ENCODE data around the gene ABHD2. TPM values are rescaled to one million over a fixed set of nuclear protein-coding genes. Genes with fewer than 3 reads are reported as not detected.

ABHD2 gene
- total and polyA plus RNA-seq, 2 experiments from 2014 or later: 5.2 to 15.2 TPM

DNA sequence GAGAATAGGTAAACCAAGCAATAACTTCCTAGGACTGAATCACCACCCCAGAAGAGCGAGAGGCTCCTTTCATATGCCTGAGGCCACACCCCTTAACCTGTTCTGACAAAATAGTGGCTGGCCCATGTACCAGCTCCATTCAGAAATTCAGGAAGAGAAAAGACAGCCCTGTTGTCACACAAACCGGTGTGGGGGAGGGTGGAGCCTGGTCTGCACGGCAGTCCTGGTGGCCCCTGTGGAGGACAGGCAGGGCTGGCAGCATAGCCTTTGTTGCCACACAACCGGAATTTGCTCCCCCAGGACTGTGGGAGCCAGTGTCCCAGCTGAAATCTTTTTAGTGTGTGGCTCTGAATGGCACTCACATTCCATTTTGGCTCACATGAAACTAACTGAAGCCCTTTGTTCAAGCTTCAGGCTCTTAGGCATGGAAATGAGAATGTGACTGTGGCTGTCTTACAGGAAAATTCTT is 109.3 kb downstream of the ABHD2 start (continued):
- TF ChIP-seq, protein P1, sequence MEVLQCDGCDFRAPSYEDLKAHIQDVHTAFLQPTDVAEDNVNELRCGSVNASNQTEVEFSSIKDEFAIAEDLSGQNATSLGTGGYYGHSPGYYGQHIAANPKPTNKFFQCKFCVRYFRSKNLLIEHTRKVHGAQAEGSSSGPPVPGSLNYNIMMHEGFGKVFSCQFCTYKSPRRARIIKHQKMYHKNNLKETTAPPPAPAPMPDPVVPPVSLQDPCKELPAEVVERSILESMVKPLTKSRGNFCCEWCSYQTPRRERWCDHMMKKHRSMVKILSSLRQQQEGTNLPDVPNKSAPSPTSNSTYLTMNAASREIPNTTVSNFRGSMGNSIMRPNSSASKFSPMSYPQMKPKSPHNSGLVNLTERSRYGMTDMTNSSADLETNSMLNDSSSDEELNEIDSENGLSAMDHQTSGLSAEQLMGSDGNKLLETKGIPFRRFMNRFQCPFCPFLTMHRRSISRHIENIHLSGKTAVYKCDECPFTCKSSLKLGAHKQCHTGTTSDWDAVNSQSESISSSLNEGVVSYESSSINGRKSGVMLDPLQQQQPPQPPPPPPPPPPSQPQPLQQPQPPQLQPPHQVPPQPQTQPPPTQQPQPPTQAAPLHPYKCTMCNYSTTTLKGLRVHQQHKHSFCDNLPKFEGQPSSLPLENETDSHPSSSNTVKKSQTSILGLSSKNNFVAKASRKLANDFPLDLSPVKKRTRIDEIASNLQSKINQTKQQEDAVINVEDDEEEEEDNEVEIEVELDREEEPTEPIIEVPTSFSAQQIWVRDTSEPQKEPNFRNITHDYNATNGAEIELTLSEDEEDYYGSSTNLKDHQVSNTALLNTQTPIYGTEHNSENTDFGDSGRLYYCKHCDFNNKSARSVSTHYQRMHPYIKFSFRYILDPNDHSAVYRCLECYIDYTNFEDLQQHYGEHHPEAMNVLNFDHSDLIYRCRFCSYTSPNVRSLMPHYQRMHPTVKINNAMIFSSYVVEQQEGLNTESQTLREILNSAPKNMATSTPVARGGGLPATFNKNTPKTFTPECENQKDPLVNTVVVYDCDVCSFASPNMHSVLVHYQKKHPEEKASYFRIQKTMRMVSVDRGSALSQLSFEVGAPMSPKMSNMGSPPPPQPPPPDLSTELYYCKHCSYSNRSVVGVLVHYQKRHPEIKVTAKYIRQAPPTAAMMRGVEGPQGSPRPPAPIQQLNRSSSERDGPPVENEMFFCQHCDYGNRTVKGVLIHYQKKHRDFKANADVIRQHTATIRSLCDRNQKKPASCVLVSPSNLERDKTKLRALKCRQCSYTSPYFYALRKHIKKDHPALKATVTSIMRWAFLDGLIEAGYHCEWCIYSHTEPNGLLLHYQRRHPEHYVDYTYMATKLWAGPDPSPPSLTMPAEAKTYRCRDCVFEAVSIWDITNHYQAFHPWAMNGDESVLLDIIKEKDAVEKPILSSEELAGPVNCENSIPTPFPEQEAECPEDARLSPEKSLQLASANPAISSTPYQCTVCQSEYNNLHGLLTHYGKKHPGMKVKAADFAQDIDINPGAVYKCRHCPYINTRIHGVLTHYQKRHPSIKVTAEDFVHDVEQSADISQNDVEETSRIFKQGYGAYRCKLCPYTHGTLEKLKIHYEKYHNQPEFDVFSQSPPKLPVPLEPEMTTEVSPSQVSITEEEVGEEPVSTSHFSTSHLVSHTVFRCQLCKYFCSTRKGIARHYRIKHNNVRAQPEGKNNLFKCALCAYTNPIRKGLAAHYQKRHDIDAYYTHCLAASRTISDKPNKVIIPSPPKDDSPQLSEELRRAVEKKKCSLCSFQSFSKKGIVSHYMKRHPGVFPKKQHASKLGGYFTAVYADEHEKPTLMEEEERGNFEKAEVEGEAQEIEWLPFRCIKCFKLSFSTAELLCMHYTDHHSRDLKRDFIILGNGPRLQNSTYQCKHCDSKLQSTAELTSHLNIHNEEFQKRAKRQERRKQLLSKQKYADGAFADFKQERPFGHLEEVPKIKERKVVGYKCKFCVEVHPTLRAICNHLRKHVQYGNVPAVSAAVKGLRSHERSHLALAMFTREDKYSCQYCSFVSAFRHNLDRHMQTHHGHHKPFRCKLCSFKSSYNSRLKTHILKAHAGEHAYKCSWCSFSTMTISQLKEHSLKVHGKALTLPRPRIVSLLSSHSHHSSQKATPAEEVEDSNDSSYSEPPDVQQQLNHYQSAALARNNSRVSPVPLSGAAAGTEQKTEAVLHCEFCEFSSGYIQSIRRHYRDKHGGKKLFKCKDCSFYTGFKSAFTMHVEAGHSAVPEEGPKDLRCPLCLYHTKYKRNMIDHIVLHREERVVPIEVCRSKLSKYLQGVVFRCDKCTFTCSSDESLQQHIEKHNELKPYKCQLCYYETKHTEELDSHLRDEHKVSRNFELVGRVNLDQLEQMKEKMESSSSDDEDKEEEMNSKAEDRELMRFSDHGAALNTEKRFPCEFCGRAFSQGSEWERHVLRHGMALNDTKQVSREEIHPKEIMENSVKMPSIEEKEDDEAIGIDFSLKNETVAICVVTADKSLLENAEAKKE (CRISPR knock-in tag; IDR thresholded peaks at IDR 0.05): no peak
- TF ChIP-seq ZNF114 (CRISPR knock-in tag; IDR thresholded peaks at IDR 0.05) (no peak), STAT1 (IDR thresholded peaks at IDR 0.05; ENCODE audit: unreplicated experiment) (no peak), POLR2AphosphoS5 (IDR thresholded peaks at IDR 0.05; ENCODE audit: low read depth) (no peak)
- TF ChIP-seq, protein P2, sequence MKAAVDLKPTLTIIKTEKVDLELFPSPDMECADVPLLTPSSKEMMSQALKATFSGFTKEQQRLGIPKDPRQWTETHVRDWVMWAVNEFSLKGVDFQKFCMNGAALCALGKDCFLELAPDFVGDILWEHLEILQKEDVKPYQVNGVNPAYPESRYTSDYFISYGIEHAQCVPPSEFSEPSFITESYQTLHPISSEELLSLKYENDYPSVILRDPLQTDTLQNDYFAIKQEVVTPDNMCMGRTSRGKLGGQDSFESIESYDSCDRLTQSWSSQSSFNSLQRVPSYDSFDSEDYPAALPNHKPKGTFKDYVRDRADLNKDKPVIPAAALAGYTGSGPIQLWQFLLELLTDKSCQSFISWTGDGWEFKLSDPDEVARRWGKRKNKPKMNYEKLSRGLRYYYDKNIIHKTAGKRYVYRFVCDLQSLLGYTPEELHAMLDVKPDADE (IDR thresholded peaks at IDR 0.05): no peak
- TF ChIP-seq, protein P3, sequence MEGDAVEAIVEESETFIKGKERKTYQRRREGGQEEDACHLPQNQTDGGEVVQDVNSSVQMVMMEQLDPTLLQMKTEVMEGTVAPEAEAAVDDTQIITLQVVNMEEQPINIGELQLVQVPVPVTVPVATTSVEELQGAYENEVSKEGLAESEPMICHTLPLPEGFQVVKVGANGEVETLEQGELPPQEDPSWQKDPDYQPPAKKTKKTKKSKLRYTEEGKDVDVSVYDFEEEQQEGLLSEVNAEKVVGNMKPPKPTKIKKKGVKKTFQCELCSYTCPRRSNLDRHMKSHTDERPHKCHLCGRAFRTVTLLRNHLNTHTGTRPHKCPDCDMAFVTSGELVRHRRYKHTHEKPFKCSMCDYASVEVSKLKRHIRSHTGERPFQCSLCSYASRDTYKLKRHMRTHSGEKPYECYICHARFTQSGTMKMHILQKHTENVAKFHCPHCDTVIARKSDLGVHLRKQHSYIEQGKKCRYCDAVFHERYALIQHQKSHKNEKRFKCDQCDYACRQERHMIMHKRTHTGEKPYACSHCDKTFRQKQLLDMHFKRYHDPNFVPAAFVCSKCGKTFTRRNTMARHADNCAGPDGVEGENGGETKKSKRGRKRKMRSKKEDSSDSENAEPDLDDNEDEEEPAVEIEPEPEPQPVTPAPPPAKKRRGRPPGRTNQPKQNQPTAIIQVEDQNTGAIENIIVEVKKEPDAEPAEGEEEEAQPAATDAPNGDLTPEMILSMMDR (conservative IDR thresholded peaks at IDR 0.05; ENCODE audit: low read depth in 2 of 2): no peak

DNA sequence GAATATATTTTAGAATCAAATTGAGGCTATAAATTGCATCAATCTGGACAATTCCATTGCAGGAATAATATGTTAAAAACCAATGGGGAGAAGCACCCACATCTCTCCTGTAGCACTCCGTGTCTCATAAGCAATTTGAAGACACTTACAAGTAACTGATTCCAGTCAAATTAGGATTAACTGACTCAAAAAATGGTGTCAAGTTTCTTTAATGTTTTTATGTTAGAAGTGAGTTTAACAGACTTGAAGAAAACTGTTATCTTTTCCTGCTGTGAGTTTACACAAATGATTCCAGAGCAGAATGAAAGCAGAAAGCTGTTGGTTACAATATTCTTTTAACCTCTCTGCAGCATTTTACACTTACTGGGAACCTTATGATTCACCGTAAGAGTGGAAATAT is 109.9 kb downstream of the ABHD2 start:
- peak overlapping the region; percentile 36; the same call in 1 of the 3 replicates for H3K4me3 Mint-ChIP-seq
- Histone ChIP-seq H3K4me2 (peak overlapping the region; percentile 56; the same call in 1 of the 2 replicates), H3K27me3 (ENCODE audit: insufficient read depth) (no peaks in the 10 kb centered on the region), H3K4me1 (ENCODE audit: insufficient read depth) (peaks cover 47% of the 10 kb centered on the region), H4K20me1 (replicated peaks; ENCODE audit: insufficient read depth) (no peaks in the 10 kb centered on the region), H3F3A (replicated peaks; ENCODE audit: low read depth) (no peaks in the 10 kb centered on the region), H2AFZ (no peak overlapping the region), H3K79me2 (replicated peaks; ENCODE audit: insufficient read depth) (no peaks in the 10 kb centered on the region), H3K4me3 (no peak overlapping the region), H3K36me3 (ENCODE audit: insufficient read depth) (no peaks in the 10 kb centered on the region), H3K27ac (ENCODE audit: low read depth) (peak overlapping the region; percentile 28), H3K9me2 (ENCODE audit: insufficient read depth) (no peaks in the 10 kb centered on the region)
- peaks cover 65% of the 10 kb centered on the region for H3K4me1 Mint-ChIP-seq
- TF ChIP-seq STAT1 (IDR thresholded peaks at IDR 0.05; ENCODE audit: unreplicated experiment) (no peak), ZNF331 (CRISPR knock-in tag; IDR thresholded peaks at IDR 0.05; ENCODE audit: low read depth) (no peak), CREB1 (CRISPR knock-in tag; IDR thresholded peaks at IDR 0.05; ENCODE audit: low read depth) (no peak)
- TF ChIP-seq, protein P3 (conservative IDR thresholded peaks at IDR 0.05; ENCODE audit: low read depth in 2 of 2): no peak
- TF ChIP-seq, protein P4, sequence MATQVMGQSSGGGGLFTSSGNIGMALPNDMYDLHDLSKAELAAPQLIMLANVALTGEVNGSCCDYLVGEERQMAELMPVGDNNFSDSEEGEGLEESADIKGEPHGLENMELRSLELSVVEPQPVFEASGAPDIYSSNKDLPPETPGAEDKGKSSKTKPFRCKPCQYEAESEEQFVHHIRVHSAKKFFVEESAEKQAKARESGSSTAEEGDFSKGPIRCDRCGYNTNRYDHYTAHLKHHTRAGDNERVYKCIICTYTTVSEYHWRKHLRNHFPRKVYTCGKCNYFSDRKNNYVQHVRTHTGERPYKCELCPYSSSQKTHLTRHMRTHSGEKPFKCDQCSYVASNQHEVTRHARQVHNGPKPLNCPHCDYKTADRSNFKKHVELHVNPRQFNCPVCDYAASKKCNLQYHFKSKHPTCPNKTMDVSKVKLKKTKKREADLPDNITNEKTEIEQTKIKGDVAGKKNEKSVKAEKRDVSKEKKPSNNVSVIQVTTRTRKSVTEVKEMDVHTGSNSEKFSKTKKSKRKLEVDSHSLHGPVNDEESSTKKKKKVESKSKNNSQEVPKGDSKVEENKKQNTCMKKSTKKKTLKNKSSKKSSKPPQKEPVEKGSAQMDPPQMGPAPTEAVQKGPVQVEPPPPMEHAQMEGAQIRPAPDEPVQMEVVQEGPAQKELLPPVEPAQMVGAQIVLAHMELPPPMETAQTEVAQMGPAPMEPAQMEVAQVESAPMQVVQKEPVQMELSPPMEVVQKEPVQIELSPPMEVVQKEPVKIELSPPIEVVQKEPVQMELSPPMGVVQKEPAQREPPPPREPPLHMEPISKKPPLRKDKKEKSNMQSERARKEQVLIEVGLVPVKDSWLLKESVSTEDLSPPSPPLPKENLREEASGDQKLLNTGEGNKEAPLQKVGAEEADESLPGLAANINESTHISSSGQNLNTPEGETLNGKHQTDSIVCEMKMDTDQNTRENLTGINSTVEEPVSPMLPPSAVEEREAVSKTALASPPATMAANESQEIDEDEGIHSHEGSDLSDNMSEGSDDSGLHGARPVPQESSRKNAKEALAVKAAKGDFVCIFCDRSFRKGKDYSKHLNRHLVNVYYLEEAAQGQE (IDR thresholded peaks at IDR 0.05; ENCODE audit: unreplicated experiment): no peak
- ATAC-seq (no peak), DNase-seq (ENCODE audit: low spot score) (no peak)
- H3K36me3 Mint-ChIP-seq (ENCODE audit: low read depth): peaks cover 2% of the 10 kb centered on the region; the same call in 2 of the 3 replicates
- H3K9me3 Mint-ChIP-seq: no peaks in the 10 kb centered on the region
- no peaks in the 10 kb centered on the region for H3K27me3 Mint-ChIP-seq (ENCODE audit: insufficient read depth, low read depth, poor library complexity)
- H3K27ac Mint-ChIP-seq: peak overlapping the region; percentile 84

Data from GM23338 (cell line).